Activated CD4-positive, alpha-beta T cell treated with anti-CD3 and anti-CD28 coated beads, Interleukin-2, amount 50 U/mL, for 4 hours (primary cell): ENCODE results near the gene MED13L.

Experiments used
- DNase-seq, 2 experiments: peaks; one replicate each; pipeline ENCODE4 v3.0.0-alpha.2; 2020

MED13L gene

DNA sequence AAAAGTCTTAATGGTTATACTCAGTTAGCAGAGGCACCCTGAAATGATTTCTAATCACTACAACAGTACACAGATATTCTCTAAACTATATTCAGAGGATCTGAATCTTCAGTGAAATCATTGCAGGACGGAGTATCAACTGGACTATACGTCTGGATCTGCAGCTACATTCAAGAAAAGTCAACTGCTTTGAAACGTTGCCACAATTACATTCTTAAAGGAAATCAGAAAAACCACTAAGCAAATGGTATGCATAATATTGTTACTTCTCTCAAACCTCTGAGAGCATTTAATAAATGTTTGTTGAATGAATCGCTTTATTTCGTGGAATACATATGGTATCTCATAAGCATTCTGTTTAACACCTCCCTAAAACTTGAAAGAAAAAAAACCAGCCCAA is 67.4 kb downstream of the MED13L start:
- no peak for DNase-seq

DNA sequence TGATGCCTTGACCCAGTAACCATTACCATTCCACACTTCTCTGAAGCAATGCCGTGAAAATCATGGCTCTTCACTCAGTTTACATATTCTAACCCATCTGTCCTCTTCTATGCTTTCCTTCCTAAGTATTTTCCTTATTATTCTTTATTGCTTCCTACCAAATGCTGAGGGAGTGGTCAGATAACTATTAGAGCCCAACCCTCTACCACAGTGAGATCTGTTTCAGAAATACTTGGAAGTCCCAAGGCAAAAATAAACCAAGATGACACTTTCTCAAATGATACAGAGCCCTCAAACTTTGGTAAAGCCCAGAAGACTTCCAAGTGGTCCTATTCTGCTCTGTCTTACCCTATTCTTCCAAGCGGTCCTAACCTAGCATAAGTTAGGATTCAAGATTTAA is 68.0 kb downstream of the MED13L start:
- DNase-seq, result no peak

DNA sequence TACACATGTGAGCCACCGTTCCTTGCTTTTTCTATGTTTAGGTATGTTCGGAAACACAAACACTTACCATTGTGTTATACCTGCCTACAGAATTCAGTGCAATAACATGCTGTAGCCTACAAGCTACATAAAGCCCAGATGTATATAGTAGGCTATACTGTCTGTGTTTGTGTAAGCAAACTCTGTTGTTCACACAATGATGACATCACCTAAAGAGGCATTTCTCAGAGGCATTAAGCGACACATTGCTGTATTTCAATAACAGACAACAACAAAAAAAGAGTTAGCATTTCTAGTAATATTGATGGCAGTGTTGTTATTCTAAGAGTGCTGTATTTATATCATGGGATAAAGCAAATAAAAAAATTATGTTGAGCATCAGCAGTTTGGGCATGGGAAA is 70.2 kb downstream of the MED13L start:
- DNase-seq, result no peak

DNA sequence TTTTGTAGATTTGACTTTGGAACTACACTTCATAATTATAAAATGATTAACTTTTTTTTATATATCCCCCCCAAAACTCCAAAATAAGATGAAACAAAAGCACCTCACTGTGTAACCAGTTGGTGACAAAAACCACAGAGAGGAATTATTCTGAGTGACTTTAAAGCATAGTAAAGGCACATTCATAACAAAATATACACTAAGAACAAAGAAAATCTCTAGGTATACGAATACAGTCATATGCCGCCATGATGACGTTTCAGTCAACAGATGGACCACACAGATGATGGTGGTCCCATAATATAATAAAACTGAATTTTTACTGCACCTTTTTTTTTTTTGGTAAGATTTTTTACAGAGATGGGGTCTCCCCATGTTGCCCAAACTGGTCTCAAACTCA is 70.7 kb downstream of the MED13L start:
- no peak for DNase-seq

DNA sequence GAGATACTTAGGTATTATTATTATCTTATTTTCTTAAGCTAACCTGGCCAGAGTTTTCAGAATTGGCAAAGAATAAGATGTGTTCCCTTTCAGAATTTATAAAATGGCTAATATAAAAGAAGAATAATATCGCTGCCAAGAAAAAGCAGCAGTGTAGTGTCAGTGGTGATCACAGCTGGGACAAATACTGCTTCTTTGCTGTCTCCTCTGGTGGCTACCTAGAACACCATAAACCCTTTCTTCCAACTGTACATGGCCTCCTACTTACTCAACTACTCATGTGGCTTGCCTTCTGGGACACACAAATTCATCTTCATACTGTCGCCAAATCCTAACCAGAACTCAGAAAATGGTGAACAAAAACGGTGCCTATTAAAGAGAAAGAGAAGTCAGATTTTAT is 72.7 kb downstream of the MED13L start:
- DNase-seq, result no peak

DNA sequence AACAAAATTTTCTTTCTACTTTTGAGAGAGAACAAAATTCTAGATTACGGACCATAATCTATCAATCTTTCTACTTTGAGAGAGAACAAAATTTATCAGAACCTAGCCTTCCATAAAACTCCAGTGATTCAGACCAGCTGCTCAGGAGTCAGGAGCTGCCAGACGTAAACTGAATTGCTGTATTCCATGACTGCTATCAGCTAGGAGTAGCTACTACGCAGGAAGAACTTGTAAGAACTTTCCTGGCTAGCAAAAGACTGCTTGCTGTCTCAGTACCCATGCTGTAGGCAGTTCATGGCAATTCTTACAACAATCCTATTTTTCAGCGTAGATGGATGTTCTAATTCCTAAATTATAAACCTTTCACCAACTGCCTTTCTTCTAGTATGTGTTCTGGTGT is 73.3 kb downstream of the MED13L start:
- DNase-seq, result no peak

DNA sequence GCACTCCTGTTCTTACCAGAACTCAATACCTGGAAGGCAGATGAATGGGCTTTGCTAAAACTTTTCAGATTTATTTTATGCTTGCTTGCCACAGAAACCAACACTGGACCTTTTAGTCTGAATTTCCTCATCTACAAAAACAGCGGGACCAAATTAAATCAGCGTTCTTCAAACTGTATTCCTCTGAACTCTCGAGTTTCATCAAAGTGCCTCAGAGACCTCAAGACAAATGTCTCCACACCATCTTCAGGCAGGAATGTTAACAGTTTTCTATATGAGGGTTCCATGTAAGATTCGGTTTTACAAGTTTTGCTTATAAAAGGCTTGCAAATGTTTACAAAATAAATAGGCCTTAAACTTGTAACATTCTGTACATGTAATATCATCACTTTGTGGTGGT is 74.6 kb downstream of the MED13L start:
- no peak for DNase-seq

DNA sequence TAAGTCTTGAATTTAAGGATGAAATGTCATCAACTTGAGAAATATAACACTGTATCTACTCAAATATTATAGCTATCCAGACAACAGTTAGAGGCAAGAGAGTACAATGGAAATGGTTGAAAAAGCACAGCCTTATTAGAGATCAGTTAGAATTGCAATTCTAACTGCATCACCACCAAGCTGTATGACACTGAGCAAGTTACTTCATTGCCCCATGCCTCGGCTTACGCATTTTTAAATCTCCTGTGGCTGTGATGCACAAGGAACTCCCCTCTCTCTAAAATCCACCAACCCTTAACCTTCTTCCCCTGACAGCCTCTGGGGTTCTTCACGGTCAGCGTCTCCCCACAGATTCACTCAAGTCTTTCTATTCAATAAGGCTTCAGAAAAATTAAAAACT is 75.1 kb downstream of the MED13L start:
- DNase-seq, result no peak

DNA sequence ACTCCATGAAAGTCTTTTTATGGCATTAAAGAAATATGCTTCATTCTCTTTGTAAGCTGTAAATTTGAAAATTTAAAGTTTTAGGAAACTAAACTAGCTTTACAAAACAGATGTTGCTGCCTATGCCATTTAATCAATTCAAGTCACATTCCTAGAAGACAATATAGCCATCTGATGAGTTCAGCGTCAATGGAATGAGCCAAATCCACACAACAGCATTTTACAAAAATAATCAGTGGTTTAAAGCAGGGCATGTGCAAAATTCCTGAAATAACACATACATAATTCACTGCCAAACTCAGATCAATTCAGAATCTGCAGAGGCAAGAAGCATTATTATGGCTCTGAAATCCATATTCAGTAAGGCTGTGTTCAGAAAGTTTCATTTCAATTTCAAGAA is 75.6 kb downstream of the MED13L start:
- no peak for DNase-seq

DNA sequence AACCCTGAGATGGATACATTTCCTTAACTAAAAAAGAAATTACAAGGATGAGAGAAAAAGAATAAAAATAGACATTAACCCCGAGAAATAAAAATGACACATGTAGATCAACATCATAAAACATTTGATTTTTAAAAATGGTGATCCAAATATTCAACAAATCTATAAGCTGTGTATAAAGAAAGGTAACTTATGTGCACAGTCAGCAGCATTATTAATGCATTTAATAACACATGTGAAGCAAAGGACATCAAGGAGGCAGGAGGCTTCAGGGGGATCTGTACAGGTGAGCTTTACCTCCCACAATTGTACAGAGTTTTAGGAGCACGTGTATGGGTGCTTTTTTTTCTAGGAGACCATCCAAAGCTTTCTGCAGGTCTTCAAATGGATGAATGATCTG is 76.1 kb downstream of the MED13L start:
- DNase-seq, result no peak

DNA sequence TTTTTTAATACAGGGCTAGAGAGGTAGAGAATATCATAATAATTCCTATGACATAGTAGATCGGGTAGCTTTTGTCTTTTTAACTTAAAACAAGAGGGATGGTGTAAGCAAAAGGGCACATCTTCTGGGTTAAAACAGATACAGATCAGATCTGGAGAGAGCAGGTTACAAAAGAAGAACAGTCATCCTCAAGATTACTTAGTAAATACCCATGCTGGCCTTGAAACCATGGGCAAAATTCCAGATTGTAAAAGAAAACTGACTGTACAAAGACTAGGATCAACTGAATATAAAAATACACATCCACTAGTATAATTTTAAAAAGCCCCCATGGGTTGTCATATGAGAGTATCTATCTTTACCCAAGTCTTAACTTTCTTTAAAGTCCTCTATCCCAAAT is 76.7 kb downstream of the MED13L start:
- no peak for DNase-seq

DNA sequence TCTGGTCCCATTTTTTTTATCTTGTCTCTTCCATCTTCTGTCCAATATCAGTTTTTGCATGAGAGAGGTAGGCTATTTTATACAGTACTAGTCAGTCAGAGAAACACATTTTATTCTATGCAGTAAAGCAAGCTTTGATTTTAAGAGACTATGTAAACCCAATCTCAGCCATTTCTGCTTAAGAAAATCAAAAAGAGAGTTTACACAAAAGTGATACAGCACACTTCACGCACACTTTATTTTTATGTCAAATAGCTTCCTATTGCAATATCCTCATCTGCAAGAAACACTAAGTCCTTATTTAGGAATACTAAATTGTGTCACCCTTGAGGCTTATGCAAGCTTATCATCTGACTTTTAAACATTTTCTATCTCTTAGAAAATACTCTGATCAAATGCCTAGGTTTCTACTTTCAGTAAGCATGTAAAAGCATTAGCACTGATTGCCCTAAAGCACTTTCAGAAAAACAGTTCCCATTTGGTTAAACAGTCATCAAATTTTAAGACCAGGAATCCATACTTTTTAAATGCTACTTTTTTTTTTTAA is 78.3 kb downstream of the MED13L start:
- DNase-seq, result no peak

DNA sequence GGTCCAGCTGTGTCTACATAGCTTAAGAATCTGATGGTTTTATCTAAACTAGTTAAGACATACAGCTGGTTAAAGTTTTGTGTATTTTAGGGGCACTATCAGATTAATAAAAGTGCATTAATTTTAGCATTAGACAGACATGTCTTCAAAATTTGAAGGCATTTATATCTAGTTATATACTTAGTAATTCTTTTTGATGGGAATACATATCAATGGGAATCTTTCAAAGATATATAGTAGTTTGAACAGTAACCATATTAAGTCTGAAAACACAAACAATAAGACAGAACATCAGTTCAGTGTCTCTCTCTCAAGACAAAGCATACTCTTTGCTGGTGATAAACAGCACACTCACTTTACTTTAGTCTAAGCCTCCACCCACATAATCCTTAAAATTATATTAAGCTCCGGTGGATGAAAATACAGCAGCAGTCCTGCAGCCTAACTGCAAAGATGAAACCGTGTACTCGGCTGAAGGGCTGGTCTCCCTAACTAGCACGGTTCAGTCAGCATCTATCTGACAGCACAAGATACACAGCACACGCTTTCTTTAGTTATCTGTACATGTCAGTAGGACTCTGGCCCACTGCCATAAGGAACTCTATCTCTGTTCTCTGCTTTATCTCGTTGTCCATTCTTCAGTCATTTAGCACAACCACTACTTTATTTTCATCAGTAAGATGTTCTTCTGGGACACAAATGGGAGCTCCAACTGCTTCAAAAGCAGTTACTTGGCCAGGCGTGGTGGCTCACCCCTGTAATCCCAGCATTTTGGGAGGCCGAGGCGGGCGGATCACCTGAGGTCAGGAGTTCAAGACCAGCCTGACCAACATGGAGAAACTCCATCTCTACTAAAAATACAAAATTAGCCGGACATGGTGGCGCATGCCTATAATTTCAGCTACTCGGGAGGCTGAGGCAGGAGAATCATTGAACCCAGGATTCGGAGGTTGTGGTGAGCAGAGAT is 80.5 kb downstream of the MED13L start:
- no peak for DNase-seq

DNA sequence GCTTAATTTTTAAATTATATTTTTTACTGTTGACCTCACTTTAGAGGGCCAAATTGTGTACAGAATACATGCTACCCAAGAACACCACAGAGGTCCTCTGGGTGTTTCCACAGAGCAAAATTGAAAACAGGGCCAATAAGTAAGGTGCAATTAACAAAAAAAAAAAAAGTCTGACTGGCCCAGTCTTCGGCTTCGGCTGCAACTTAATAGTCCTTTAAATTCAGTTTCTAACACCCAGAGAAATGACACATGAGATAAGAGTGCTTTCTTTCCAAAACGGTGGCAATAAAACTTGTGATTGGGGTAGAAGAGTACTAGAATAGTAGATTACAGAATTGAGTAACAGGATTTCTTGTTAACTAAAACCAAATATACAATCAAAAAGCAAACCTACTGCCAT is 81.3 kb downstream of the MED13L start:
- DNase-seq, result no peak

DNA sequence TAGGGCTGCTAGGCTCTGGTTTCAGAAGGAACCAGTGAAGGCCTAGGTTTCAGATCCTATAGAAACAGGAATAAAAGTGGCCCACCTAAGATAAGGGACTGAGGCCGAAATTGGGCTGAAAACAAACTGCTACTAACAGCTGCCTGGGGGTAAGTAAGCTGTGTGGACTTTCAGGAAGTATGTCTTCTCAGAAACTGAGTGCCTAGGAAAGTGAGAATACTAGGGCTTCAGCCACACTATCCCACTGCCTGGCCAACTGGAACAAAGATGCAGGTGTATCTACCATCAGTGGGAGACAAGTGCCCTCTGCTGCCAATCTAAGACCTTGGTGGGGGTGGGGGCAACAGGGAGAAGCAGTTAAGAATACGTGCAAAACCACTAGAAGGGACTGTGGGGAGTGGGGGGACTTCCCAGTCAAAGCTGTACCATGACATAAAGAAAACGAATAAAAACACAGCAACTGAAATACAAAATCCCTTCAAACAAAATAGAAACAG is 82.5 kb downstream of the MED13L start:
- DNase-seq, result peak; percentile 51 to 55

DNA sequence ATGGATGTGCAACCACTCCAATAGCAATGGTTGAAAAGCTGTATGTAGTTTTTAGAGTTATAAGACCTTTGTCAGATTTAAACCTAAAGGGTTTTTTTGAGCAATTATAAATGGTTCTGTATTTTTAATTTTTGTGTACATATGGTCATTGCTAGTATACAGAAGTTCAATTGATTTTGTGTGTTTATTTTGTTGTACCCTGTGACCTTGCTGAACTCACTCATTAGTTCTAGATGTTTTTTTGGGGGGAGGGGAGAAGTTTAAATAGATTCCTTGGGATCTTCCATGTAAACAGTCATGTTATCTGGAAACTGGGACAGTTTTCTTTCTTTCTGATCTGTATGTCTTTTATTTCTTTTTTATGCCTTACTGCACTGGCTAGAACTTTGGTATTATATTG is 87.8 kb downstream of the MED13L start:
- DNase-seq, result no peak

DNA sequence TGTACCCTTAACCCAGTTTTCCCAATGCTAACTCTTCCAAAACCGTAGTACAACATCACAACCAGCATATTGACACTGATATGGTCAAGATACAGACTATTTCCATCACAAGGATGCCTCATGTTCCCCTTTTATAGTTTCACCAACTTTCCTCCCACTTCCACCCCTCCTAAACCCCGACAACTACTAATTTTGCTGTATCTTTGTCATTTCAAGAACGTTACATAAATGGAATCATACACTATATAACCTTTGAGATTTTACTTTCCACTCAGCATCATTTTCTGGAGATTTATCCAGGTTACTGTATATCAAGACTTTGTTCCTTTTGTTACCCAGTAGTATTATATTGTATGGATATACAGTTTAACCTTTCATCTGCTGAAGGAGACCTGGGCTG is 88.9 kb downstream of the MED13L start:
- no peak for DNase-seq

DNA sequence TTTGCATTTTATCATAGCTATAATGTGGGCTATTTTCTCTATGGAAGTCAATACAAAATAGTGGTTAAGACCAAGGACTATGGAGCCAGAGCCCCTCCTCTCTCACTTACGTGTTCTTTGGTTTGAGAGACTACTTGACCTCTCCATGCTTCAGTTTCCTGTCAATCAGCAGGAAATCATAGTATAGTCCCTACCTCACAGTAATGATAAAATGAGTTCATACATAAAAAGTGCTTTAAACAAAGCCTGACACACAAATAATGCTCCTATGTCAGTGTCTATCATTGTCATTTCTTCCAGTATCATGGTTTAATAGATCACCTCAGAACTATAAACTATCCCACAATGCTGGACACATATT is 90.4 kb downstream of the MED13L start:
- DNase-seq, result no peak

DNA sequence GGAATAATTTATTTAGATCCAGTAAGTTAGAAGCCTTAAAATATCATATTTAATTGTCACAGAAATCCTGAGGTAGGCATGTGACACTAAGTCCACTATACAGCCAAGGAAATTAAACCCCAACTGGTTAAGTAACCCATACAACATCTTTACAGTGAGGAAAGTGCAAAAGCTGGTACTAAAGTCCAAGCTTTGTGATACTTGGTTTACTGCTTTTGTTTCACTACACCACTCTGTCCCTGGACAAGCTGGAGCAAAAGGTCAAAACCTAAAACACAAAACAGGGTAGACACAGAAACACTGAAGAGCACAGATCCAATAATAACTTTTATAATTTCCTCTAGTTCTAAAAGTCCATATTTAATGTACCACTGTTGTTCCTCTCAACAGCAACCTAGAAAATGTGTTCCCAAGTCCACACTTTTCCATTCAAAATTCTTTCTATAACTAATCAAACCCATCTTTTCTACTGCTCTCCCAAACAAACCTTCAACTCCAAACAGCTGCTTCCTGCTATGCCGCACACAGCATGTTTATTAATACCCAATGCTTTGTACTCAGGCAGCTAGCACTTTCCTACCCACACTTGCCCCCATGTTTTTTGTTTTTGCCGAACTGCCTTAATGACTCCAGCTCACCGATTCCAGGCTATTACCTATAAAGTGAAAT is 90.9 kb downstream of the MED13L start:
- DNase-seq, result no peak

DNA sequence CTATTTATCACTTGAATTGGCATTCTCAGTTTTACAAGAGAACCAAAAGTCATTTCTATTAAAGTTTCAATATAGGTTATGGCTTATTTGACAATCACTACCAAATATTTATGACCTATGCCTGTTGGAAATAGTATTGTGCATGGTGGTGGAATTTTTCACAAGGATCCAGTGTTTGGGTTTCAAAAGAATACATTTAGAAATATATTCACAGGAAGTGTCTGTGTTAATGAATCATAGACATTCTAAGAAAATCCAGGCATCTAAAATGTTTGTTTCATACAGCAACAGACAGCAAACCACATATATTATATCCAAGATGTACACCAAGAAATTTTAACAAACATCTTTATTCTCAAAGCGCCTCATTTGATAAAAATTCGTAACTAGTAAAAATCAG is 92.7 kb downstream of the MED13L start:
- no peak for DNase-seq

DNA sequence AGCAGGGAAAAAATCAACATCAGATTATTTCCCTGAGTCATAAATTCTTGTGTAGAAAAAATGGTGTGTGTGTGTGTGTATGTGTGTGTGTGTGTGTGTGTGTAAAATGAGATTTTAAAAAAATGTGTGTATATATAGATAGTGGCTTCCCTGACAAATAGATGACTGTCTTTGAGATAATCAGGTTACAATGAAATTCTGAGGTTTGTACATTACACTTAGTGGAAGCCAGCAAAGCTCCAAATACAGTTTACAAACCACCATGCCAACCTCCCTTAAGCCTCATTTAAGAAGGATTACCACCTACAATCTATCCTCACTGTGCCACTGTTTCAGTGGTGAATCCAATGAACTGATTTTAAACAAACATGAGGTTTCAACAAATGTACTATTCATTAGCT is 93.8 kb downstream of the MED13L start:
- DNase-seq, result no peak

DNA sequence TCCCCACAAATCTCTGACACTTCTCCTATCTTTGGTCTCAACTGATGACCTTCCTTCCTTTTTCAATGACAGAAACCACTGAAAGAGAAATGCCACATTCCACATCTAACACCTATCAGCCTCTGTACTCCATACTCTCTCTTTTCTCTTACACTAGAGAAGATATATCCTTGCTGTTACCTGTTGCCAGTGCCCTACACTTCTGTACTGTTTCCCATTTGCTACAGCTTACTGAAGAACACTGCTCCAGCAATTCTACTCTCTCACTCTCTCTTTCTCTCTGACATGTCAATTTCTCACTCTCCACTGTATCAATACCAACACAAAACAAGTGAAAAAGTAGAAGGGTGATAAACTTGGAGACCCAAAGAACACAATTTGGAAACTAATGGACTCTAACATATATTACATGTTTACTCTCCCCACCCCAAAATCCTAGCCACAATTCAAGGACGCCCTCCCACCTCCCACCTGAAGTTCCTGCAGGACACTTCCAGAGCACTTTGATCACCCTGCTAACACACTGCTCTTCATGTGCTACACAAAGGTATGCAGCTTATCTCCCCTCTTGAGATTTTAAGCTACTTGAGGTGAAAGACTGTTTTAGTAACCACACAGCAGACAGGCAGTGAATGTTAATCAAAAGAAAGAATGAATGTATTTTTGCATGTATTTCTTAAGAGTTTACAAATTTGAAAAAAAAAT is 95.0 kb downstream of the MED13L start:
- DNase-seq, result no peak

DNA sequence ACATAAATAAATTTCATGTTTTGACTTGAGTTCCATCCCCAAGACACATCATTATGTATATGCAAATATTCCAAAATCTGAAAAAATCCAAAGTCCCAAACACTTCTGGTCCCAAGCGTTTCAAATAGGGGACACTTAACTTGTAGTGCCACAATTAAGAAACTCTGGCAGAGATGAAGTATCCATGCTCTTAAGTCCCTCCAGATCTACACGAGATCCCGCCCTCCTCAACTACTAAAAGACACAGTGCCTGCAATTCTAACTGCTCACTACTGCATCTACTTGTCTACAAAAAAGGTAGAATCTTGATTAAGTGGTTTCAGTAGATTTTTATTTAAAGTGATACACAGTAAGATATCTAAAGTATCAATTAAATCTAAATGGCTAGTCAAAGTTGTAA is 97.0 kb downstream of the MED13L start:
- DNase-seq, result no peak
